NCI-H460 (cell line): ENCODE data around the gene WFDC9. TPM values are rescaled to one million over a fixed set of nuclear protein-coding genes. Genes with fewer than 3 reads are reported as not detected.
A peak's percentile ranks its signal among the peaks of the same experiment; 100 is the strongest.
"Not testable (repeated sequence)": the region's sequence is repeated elsewhere in the genome, so short reads cannot be mapped to it uniquely, and the experiment has no call there.

ENCODE experiments used
- DNase-seq: peaks from one replicate; pipeline ENCODE4 v3.0.0-alpha.2; 2016; ENCODE audit warnings: low read depth; ENCODE audit errors: extremely low read depth
- small RNA-seq, 2 experiments: library from RNA; depleted of rRNA; stranded (forward); fragments of <200 nt; gene quantifications; one replicate each; pipeline ENCODE3, GENCODE V24; 2014
- total RNA-seq: library from RNA; depleted of rRNA; stranded (reverse); fragments of >200 nt; shearing (Covaris generic); gene quantifications from 2 replicates; pipeline ENCODE4 v1.2.3, GENCODE V29; 2014; rRNA removed

WFDC9 gene
- total RNA-seq, 1 experiment from 2014 or later, result not detected

DNA sequence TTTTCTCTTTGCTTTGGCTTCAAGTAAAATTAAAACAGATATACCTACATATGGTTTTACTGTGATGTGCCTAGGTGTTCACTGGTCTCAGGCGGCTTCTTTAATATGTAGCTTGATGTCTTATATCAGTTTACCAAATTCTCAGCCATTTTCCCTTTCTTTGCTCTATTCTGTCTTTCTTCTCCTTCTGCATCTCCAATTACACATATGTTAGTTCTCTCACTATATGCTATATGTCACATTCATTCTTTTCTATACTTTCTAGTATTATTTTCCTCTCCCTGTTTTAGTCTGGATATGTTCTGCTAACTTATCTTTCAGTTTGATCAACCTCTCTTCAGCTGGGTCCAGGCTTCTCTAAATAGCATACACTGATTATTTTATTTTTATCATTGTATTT, 37.6 kb downstream of the WFDC9 start:
- no peak for DNase-seq

DNA sequence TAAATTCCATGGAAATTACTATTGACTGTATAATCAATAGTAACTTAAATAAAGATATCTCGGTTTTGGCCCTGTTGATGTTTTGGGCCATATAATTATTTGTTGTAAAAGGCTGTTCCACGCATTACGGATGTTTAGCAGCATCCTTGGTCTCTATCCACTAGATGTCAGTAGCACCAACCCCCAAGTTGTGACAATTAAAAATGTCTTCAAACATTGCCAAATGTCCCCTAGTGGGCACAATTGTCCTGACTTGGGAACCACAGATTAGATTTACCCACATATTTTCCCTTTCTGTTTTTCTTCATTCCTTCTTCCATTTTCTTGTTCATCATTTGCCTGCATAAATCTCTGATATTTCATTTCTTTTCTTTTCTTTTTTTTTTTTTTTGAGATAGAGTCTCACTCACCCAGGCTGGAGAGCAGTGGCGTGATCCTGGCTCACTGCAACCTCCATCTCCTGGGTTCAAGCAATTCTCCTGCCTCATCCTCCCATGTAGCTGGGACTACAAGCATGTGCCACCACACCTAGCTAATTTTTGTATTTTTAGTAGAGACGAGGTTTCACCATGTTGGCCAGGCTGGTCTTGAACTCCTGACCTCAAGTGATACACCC, 38.4 kb downstream of the WFDC9 start:
- peak; percentile 73 for DNase-seq

DNA sequence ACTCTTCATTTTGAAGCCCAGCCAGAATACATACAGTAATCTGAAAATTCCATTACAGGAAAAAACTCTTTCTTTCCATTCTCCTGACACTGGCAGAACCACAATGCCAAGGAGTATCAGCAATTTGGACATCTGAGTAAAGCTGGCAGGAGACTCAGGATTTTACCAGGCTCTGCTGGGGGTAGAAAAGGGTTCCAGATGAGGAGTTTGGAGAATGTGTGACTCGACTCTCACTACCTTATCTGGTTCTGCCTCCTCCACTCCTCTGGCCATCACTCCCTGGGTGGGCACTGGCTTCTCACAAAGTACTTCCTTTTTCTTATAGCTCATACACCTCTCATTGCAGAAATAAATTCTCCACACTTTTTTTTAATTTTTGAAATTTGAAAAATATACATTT, 41.4 kb downstream of the WFDC9 start:
- no peak for DNase-seq

DNA sequence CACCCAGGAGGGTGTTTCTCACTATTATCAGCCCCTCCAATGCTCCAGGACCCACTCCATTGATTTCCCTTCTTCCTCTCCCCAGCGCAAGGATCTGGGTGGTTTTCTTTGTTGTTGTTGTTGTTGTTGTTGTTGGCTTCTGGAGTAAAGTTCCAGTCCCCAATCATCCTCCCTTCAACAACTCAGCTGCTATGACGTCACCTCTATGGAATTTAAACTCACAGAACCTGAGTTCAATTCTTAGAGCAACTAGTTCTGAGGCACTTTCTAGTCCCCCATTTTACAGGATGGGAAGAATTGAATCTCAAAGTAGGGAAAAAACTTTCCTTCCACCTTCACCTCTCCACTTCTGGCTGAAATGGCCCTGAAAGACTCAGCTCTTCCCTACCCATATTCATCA, 42.3 kb downstream of the WFDC9 start:
- DNase-seq, result no peak

DNA sequence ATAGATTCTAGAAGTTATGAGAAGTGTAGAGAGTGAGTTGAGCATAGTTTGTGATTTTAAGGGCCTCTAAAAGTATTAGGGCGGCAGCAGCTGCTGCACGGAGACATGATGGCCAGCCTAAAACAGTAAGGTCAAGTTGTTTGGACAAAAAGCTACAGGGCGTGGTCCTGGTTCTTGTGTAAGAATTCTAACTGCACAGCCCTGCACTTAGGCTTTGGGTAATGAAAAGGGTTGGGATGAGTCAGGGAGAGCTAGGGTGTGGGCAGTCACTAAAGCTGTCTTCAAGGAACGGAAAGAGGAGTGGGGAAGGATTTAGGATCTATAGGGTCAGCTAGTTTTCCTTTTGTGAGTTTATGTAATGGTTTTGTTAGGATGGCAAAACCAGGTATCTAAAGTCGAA, 45.1 kb downstream of the WFDC9 start:
- not testable (repeated sequence) for DNase-seq

DNA sequence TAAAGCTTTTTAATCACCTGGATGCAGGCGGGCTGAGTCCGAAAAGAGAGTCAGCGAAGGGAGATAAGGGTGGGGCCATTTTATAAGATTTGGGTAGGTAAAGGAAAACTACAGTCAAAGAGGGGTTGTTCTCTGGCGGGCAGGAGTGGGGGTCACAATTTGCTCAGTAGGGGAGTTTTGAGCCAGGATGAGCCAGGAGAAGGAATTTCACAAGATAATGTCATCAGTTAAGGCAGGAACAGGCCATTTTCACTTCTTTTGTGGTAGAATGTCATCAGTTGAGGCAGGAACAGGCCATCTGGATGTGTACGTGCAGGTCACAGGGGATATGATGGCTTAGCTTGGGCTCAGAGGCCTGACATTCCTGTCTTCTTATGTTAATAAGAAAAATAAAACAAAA, 46.8 kb downstream of the WFDC9 start:
- not testable (repeated sequence) for DNase-seq

DNA sequence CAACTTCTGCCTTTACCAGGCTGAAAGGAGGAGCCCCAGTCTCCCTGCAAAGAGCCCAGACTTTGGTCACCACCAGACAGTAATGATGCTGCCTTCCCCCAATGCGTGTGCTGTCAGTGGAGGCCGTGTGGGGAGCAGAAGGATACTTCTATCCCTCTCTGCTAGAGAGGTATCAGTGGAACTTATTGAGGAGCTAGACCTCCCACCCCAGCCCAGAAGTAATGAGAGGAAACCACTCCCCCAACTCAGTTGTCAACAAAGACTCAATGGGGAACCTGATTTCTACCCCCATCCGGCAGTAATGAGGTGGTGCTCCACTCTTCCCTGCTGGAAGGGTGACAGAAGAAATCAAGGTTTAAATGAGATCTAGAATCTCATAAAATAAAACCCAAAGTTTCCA, 47.6 kb downstream of the WFDC9 start:
- no peak for DNase-seq

DNA sequence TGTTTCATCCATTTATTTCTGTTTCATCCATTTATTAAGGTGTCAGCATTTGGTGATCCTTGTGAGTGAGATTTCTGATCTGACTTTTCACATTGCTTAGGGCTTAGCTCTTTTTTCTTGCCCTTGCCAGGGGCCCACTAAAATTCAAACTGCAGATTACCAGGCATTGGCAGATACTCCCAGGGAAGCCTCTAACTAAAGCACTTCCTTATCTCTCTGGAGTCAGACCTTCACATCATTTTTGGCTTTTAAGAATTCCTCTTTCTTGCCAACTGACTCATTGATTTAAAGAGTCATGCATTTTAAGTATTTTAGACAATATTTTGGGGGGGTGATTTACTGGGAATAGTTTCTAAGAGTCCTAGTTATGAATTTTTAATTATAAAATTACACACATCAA, 49.4 kb downstream of the WFDC9 start:
- no peak for DNase-seq

DNA sequence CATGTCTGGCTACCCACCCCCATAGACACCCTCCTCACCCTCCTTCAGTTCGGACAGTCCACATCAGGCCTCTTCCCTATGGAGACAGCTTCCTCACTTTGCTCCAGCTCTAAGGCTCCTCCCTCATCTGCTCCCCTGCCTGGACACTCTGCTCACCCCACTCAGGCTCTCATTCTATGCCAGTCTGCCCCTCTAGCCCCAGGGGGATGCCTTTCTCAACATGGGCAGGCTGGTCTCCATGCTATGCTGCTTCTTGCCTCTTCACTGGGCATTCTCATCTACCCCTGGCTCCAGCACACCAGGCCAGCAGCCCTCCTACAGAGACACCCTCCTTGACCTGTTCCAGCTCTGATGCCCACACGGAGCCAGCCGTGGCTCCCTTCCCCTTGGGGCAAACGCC, 51.9 kb downstream of the WFDC9 start, which contains the start of gene WFDC8:
WFDC8 (minus strand) TSS at position 101 of the 400 bp plus-strand sequence; CDS start at position 64, 37 bp downstream.
- DNase-seq, result no peak

DNA sequence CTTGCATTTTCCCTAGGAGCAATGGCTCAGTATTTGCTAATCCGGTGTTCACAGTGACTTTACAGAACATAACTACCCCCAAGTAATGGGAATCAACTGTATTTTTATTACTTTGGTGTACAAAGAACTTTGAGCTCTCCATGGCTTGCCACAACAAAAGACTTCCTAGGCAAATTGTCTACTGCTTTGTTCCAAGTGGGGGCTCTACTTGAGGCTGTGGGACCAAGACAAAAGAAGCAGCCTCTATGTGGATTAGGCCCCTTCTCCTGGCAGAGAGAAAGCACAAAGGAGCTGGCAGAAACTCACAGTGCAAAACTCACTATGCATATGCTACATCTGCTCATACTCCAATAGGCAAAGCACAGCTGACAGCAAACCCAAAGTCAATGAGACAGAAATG, 52.9 kb downstream of the WFDC9 start:
- DNase-seq, result no peak

DNA sequence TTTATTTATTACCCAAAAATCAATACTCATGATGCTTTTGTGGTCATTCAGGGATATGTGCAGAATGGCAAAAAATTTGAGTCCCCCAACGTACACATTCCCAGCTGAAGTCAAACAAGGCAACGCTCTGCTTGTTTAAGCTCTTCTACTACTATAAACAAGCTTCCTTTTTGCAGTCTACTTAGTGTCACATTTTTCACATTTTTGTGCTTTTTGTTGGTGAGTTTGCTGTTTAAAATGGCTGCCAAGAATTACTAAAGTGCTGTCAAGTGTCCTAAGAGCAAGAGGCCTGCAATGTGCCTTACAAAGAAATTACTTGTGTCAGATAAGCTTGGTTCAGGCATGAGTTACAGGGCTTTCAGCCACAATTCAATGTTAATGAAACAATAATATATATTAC, 54.1 kb downstream of the WFDC9 start:
- DNase-seq, result no peak

DNA sequence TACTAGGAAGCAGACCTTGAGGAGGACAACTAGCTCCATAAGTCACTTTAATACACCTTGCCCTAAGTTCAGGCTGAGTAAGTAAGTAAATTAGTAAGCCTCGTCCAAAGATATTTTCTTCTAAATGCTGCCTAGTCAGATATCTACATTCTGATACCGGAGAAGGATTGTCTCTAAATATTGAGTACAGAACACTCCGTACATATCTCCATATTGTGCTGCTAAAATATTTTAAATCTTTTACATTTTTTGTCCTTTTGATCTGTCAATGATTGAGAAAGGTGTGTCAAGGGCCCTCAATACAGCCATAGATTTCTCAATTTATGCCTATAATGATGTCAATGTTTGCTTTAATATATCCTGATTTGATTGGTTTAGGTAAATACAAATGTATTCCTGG, 55.2 kb downstream of the WFDC9 start:
- no peak for DNase-seq

DNA sequence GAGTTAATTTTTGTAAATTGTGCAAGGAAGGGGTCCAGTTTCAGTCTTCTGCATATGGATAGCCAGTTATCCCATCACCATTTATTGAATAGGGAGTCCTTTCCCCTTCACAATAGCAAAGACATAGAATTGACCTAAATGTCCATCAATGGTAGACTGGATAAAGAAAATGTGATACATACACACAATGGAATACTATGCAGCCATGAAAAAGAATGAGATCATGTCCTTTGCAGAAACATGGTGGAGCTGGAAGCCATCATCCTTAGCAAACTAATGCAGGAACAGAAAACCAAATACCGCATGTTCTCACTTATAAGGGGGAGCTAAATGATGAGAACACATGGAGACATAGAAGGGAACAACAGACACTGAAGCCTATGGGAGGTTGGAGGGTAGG, 61.4 kb downstream of the WFDC9 start:
- DNase-seq, result not testable (repeated sequence)

DNA sequence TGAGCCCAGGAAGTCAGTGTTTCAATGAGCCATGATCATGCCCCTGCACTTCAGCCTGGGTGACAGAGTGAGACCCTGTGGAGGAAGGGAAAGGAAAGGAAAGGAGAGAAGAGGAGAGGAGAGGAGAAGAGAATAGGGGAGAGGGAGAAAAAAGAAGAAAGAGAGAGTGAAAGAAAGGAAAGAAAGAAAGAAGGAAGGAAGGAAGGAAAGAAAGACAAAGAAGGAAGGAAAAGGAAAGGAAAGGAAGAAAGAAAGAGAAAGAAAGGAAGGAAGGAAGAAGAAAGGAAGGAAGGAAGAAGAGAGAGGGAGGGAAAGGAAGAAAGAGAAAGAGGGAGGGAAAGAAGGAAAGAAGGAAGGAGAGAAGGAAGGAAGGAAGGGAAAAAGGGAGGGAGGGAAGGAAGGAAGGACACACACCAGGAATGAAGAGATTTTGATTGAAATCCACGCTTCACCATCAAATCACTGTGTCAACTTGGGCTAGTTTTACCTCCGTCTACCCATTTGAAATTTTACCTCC, 66.3 kb downstream of the WFDC9 start:
- DNase-seq, result no peak

Small RNA genes within 50 kb of the gene (small RNA-seq; reads per million reads assigned to genes)
- gene RNA5SP485, result 0 reads per million in 2 experiments

Other genes starting within 250 kb of the WFDC9 start
- 16.6 and 17.4 TPM in 2 replicates for gene DBNDD2, start 223.0 kb downstream of the WFDC9 start, total RNA-seq
- gene PIGT, start 215.1 kb downstream of the WFDC9 start, total RNA-seq, result 145 and 150 TPM in 2 replicates
- gene WFDC2, start 161.5 kb downstream of the WFDC9 start, total RNA-seq, result not detected in 2 replicates
- gene SPINT3, start 115.7 kb downstream of the WFDC9 start, total RNA-seq, result not detected in 2 replicates
- 0.22 TPM in 1 of 2 replicates, not detected in the other for gene WFDC6, start 91.8 kb downstream of the WFDC9 start, total RNA-seq
- gene EPPIN, start 83.9 kb downstream of the WFDC9 start, total RNA-seq, result not detected in 2 replicates
- not detected in 2 replicates for gene WFDC8, start 52.0 kb downstream of the WFDC9 start, total RNA-seq
- not detected in 2 replicates for gene WFDC10A, start 1.5 kb downstream of the WFDC9 start, total RNA-seq
- not detected in 2 replicates for gene WFDC11, start 39.0 kb upstream of the WFDC9 start, total RNA-seq
- not detected in 2 replicates for gene WFDC13, start 70.8 kb upstream of the WFDC9 start, total RNA-seq
- not detected in 2 replicates for gene WFDC10B, start 73.7 kb upstream of the WFDC9 start, total RNA-seq
- not detected in 2 replicates for gene SPINT4, start 91.1 kb upstream of the WFDC9 start, total RNA-seq
- gene WFDC3, start 160.6 kb upstream of the WFDC9 start, total RNA-seq, result 0.40 and 0.58 TPM in 2 replicates
- gene DNTTIP1, start 160.7 kb upstream of the WFDC9 start, total RNA-seq, result 29.3 and 35.0 TPM in 2 replicates
- 179 and 182 TPM in 2 replicates for gene UBE2C, start 181.4 kb upstream of the WFDC9 start, total RNA-seq
- gene TNNC2, start 196.0 kb upstream of the WFDC9 start, total RNA-seq, result 0.15 TPM in 1 of 2 replicates, not detected in the other
- 13.1 and 13.3 TPM in 2 replicates for gene SNX21, start 202.5 kb upstream of the WFDC9 start, total RNA-seq
- gene ACOT8, start 226.1 kb upstream of the WFDC9 start, total RNA-seq, result 21.1 and 21.6 TPM in 2 replicates
- 1.6 TPM in 2 replicates for gene ZSWIM3, start 226.3 kb upstream of the WFDC9 start, total RNA-seq
- gene ZSWIM1, start 249.9 kb upstream of the WFDC9 start, total RNA-seq, result 11.2 and 11.4 TPM in 2 replicates